GM19240 (cell line): ENCODE results near the gene DNM3.
"Not testable (repeated sequence)": the region's sequence is repeated elsewhere in the genome, so short reads cannot be mapped to it uniquely, and the experiment has no call there.

Source experiments
- DNase-seq: peaks from one replicate; pipeline ENCODE4 v3.0.0; 2011; ENCODE audit warnings: low spot score; ENCODE audit not compliant: insufficient read length

The DNM3 gene

DNA sequence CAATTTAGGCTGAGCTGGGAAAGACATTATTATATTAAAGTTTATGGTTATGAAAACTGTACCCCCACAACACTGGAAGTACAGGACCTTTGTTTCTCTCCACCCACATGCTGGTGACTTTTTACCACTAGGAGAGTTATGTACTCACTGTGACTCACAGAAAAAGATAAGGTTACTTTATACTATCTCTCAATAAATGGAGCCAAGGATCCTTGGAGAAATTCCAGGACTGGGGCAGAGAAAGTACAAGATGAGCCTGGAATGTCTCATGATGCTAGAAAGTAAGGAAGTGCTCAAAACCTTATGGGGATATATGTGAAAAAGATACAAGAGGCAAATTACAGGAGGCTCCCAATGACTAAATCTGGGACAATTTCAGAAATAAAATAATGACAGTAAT is 515.3 kb downstream of the DNM3 start:
- no peak for DNase-seq

DNA sequence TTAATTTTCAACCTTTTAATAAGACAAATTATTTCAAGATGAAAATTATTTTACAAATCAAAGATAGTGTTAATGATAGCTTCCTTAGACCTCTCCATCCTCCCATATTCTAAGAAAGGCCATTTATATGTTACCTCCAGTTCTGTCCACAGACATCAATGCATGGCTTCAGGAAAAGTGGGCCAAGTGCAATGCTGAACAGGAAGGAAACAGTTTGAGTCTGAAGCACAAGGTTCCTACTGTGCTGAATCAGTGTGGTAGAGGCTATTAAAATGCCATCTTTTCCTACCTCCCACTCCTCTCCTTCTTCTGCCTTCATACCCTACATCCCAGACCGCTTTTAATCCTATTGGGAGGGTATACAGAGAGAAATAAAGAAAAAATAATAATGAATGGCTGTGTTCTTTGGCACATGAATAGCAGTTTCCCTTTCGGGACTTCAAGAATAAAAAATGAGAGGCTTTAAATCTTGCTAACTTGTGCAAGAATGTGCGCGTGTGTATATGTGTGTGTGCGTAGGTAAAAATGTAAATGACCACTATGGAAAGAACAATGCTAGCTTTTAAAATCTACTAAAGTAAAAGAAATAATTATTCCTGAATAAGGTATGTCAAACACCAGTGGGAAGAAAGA is 516.6 kb downstream of the DNM3 start:
- DNase-seq: no peak

DNA sequence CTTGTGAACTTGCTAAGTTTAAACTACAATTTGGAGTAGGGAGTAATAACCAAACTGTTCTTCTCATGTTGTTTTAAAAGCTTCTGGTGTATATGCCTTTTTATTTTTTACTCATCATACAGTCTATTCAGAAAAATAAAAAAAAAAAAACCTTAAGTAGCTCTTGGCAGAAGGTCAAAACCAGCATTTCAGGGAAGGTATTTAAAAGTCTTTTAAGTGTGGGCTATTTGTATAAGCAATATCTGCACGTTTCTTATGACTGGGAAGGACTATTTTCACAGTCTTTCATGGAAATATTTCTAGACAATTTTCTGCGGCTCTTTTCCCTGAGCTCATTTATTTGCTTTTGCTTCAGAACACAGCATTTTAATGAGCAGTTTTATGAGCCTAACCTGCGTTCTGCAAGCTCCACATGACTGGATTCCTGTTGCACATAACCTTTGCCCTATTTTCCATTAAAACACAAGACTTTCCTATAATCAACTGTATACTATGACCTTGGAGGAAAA is 518.2 kb downstream of the DNM3 start:
- no peak for DNase-seq

DNA sequence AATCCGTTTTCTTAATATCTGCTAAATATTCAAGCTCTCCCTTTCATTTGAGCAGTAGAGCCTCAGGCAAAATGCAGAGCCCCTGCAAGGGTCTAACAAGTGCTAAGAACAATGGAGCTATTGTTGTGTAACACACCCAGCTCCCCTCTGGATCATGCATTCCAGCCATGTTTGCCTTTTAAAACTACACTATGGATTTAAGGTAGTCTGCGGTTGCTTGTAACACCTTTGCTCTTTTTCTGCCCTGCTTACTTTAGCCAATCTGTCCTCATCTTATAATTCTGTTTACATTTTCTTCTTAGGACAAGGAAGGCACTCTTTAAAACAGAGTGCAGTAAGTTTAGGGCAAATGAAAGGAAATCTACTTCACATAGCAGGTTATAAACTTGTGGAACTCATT is 519.2 kb downstream of the DNM3 start:
- no peak for DNase-seq

DNA sequence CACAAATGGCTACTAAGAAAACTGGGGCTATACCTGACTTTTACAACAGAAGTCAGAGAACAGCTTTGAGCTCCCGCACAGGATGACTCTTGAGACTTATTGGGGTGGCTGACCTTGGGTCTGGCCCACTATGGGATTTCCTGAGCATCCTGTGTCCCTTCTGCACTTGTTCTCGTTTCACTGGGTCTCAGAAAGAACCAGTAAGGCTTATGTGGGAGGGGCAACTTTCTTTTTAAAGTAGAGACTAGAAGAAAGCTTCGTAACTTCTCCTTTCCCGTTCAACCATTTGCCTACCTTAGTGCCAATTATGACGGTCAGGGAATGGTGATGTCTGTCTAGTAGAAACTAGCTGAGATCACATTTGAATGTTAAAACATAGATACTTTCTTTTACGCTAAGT is 519.7 kb downstream of the DNM3 start:
- no peak for DNase-seq

DNA sequence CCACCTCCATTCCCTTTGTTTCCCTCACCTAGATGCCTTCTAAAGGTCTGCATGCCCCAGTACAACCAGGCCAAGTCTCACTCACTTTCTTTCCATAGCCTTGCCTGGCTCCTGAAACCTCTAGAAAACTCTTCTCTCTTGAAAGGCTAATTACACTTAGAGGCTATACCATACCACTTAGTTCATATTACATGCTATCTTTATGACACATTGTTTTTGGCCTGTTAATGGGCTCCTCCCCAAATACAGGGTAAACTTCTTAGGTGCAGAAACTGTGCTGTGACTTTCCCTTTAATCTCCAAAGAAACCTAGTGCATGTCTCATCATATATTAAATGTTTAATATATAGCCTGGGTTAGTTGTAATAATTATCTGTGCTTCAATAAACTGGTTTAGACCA is 522.6 kb downstream of the DNM3 start:
- no peak for DNase-seq

DNA sequence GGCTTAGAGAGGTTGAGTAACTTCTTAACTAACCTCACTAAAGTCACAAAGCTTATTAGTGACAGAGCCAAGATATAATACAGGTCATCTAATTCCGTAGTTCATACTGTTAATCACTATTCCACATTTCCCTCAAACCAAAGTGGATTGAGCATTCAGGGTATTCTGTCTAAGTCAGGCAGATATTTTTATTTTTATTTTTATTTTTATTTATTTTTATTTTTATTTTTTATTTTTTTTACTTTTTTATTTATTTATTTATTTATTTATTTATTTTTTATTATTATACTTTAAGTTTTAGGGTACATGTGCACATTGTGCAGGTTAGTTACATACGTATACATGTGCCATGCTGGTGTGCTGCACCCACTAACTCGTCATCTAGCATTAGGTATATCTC is 530.3 kb downstream of the DNM3 start:
- DNase-seq: not testable (repeated sequence)

DNA sequence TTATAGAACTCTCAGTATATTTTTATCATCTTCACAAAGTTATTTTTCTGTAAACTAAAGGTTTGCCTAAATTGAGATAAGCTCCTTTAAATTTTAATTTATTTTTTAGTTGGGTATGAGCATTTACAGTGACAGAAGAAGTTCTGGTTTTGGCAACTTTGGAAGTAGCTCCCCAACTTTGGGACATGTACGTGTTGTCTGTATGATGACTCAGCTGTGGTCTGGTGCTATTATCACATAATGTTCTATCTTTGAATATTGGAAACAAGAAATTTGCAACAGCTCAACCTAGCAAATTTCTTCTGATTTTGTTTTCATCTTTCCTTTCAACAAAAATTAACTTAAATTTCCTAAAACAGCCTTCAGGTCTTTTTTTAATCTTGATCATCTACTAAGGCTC is 532.6 kb downstream of the DNM3 start:
- no peak for DNase-seq

DNA sequence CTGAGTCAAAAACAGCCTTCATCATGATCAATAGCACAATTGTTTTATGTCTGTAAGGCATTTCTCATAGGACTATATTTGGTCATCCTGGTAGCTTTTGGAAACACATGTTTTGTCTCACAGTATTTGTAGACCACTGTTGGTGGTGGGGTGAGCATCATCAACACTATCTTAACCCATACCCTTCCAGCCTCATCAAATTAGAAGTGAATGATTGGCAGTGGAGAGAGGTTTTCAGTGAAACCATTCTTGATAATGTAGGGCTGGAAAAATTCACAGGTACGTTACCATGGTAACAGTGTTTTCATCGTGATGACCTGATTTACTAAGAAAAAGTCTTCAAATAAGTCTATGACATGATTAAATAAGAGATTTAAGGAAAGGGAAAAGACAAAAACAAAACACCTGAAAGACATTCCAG is 533.9 kb downstream of the DNM3 start:
- DNase-seq: no peak

DNA sequence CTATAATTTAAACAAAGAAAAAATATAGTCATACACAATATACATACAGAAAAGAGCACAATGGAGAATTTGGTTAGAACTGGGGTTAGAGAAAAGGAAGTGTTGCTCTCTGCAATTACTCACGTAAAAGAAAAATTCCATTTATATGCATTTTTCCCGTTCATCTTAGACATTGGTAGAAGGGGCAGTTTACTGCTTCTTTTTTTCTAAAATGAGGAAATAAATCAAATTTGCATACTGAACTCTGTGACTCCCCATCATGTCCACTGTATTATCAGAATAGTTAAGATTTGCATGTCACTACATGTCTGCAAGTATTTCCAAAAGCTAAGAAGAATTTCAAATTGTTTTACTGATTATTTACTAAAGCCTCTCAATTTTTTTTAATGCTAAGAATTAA is 535.1 kb downstream of the DNM3 start:
- no peak for DNase-seq

DNA sequence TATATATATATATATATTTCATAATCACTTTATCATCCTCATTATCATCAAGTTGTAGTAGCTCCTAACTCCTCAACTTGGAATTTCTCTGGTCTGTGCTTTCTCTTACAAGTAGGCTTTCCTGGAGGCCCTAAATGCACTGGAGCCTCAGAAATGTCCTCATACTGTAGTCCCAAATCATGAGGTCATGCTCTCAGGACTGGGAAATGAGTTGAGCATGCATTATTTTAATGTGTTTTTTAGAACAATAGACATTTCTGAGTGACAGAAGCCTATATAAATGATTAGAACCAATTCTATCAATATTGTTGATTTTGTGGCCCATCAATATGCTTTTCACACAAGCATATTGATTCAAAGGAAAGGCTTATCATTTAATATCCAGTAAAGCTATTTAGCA is 536.3 kb downstream of the DNM3 start:
- DNase-seq: no peak

DNA sequence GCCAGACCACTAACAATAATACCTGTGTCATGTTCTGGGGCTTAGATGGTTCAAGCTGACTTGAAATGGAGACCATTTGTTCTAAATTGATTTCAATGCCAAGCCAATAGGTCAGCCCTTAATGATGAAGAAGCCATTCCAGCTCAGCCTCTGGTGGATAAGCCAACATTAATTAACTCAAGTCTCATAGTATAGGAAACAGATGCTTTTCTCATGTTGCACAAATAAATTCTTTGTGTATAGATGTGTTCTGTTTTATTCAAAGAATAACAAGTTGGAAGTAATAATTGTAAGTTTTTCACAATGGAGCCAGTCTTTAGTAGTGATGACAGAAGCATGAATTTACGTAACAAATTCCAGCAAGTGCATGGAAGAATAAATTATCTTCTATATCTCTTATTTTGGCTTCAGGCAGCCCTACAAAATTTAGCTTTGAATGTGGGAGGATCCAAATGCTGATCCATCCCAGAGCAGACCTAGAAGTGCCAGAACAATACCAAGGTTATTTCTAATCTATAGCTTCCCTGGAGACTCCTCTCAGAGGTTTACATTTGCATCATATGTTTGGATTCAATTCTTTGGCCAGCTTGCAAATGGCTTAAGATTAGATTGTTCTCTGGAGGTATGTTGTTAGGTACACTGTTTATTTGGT is 536.9 kb downstream of the DNM3 start:
- DNase-seq: no peak

DNA sequence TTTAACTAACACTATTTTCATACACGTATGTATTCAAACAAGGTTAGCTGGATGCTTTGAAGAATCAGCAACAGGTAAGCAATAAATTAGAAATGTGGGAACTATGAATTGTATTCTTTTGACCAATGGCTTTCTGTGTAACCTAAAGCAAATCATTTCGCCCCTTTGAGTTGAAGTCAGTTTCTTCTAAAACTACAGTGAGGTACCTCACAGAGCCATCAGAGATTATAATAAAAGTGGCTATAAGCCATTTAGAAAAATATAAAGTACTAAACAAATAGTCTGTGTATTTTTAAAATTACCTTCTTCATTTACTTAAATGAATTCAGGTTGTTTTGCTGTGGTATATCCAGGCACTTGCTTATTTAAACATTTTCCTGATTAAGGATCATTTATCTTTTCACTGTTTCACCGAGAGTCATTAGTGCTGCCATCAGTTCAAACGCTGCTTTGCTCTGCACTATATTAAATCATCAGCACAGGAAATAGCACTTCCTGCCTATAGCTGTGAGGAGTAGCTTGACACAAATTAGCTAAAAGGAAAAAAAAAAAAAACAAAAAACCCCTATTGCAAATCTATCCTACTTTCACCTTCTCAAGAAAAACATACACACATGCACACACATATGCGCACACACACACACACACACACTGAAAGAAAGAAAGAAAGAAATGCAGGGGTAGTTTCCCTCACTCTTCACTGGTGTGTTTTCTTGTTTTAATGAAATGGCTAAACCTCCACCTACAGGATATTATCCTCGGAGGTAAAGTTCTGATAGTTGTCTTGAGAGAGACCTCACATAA is 539.3 kb downstream of the DNM3 start:
- no peak for DNase-seq

DNA sequence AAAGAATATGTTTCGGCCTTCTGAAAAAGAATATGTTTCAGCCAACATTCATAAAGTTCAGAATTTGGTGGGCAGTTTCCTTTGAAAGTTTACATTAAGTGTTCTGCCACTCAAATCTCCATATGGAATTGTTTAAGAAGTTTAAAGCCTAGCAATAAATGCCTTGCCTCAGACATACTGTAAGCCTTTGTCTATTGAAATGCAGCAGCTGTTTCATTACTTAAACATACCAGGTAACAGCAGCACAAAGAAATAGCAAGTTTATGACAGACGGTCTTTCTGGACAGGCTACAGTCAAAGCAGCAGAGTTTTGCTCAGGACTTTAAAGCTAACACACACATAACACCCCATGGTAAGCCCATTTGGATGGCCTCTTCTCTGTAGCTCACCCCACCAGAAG is 540.6 kb downstream of the DNM3 start:
- DNase-seq: no peak

DNA sequence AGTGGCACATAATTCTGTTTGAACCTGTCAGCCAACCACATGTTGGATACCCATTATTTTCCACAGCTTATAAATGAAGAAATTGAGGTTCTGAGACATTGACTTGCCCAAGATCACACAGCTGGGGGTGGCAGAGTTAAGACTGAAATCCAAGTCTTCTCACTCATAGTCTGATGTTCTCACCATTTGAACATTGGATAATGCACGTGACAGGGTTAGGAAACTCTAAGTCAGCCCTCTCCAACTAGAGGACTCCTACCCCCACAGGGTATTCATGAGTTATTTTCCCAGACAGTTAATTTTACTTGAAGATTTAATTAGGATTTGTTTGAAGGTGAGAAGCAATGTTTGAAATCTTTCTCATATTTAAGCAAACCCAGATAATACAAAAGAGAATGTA is 541.1 kb downstream of the DNM3 start:
- DNase-seq: no peak

DNA sequence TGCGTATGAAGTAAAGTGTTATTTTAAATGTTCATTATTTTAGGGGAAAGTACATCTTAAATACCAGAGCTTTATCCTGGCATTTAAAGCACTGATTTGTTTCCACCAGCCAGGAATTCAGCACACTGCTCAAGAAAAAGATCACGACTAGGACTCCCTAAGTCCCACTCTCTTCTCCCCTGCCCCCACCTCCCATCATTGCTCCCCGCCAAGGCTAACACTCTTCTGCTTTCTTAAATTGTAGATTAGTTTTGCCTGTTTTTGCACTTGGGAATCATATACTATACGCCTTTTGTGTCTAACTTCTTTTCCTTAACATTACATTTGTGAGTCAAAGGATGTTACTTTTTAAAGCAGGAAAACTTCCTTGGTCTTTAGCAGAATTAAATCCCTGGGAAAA is 541.7 kb downstream of the DNM3 start:
- no peak for DNase-seq

DNA sequence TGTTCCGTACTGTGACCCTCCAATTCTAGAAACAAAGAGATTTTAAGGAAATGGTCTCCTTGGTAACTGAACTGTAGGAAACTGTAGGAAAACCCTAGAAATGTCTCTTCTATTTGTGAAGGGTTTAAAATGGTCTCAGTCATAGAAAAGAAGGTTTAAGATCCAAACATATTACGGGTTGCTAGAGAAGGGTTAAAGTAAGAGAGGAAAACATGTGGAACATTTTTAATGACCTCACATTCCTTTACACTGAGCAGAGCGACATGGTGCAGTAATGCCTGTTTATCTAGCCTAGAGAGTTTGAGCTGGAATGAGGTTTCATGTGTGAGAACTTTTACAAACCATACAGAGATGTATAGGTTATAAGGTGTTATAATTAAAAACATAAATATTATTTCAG is 542.2 kb downstream of the DNM3 start:
- no peak for DNase-seq

DNA sequence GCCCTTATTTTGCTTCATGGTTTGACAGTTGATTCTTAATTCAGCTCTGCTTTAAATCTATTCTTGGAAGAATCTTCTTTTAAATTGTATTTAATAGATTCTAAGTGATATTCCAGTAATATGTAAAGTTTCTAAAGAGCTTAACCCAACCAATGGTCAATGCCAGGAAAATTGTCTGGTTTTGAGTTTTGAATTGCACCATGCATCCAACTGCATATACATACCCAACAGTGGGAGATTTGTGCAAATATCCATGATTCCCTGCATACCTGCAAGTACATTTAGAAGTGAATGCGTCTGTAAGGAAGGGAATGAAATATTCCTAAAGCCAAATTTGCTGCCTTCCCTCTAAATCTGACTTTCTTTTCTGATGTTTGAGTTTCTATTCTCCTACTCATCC is 543.4 kb downstream of the DNM3 start:
- no peak for DNase-seq

DNA sequence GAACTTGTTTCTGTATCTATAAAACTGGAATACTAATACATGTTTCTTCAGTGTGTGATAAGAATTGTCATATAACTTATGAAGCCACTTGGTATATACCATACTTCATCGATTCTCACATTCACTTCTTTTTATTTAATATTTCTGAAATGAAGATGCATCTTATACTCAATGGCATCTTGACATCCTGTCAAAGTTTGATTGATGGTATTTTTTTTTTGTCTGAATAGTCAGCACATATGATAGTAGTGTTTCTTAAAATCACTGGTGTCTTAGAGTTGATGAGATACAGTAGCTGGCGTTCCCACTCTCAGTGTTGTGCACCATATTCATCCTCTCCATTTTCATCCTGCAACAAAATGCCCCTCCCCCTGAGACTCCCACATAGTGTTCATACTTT is 544.7 kb downstream of the DNM3 start:
- DNase-seq: no peak

DNA sequence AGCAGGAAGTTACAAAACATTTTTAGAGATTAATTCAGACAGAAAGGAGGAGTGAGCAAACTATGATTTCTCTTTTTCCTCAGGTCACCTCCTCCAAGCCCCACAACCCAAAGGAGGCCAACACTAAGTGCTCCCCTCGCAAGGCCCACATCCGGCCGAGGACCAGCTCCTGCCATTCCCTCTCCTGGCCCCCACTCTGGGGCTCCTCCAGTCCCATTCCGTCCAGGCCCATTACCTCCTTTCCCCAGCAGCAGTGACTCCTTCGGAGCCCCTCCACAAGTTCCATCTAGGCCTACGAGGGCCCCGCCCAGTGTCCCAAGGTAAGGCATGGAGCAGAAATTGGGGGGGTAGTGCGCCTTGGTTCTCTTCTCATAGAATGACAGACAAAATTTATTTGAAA is 547.2 kb downstream of the DNM3 start:
- DNase-seq: no peak

DNA sequence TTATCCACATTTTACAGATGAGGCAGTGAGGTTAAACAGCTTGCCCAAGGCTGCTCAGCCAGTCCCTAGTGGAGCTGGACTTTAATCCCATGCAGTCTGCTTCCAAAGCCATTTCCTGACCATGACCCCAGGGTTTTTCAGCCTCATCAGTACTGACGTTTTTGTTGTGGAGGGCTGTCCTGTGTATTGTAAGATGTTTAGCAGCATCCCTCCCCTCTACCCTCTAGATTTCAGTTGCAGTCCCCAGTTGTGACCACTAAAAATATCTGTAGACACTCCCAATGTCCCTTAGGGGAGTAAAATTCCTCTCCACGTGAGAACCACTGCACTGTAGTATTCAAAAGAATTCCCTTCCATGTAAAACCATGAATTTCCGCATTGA is 549.0 kb downstream of the DNM3 start:
- no peak for DNase-seq

DNA sequence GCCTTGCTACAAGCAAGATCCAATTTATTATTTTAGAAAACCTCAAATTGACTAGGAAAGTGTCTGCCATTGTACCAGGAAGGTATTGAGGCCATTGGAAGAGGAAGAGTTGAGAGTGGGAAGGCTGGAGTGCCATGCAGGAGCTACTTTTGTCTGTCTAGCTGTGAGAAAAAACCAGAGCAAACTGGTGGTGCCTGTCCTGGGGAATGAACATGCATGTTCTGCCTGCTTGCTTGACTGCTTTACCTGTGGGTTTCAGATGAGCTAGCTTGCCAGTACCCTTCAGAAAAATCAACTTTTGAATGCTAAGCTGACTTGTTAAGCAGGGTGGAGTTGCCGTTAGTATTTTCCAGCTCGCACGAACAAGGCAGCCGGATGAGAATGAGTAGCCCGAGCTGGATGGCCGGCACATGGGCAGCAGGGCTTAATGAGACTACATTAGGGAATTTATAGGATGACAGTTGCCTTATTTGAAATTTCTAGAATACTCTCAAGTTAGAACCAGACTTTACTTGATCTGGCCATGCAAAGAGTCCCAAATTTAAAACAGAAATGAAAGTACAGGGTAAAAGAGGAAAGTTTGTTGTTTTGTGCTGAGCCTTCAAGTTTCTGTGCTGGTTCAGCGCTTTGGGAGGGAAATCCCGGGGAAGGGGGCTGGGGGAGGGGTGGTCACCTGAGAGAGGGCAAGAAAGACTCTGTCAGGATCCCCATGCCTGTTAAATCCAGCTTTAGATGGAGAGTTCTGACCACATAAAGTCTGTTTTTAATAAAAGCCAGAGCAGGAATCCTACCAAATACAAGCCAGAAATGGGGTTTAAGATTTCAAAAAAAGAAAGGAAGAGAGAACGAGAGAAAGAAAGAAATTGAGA is 549.6 kb downstream of the DNM3 start:
- no peak for DNase-seq
